ENCODE measurements around the gene SLC39A7.

Gene SLC39A7

GRCh38 chr6:33170176-33171015 is 30.3 kb upstream of the SLC39A7 start:
- no peak for DNase-seq (ENCODE audit: low read depth)

DNA sequence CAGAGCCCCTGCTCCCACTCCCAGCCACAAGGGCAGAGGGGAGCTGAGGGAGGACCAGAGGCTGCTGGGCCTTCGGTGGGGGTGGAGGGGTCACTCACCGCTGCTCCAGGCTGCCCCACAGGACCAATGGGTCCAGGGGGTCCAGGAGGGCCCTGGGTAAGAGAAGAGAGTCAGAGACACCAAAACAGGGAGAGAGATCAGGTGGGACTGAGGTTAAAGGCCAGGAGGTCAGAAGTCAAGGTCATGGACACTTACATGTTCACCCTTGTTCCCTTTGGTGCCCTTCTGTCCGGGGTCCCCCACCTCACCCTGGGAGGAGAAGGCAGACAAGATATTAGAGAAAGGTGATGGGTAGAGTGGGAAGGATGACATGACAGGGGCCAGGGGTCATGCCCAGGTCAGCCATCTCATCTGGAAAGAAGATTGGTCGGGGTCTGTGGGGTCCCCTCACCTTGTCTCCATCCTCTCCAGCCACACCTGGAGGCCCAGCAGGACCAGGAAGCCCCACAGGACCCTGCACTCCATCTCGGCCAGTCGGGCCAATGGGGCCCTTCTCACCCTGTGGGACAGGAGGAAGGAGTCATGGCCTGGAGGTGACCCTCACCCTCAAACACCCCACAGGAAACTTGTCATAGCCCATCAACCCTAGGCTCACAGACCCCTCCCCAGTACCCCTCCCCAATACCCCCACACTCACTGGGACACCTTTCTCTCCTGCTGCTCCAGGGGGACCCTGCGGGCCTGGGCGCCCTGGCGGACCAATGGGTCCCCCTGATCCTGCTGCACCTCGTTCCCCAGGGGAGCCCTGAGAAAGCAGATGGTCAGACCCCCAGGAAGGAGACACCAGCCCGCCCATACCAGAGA is 29.4 kb upstream of the SLC39A7 start:
- DNase-seq (ENCODE audit: low read depth) = no peak

- DNase-seq (ENCODE audit: low read depth) = no peak
Measured at GRCh38 chr6:33171880-33172687, 28.6 kb upstream of the SLC39A7 start.

- no peak for DNase-seq (ENCODE audit: low read depth)
Measured at GRCh38 chr6:33172688-33173534, 27.8 kb upstream of the SLC39A7 start.

GRCh38 chr6:33173535-33174180 is 27.0 kb upstream of the SLC39A7 start:
- no peak for DNase-seq (ENCODE audit: low read depth)

GRCh38 chr6:33174784-33175183 is 25.9 kb upstream of the SLC39A7 start:
- no peak for DNase-seq (ENCODE audit: low read depth)

DNA sequence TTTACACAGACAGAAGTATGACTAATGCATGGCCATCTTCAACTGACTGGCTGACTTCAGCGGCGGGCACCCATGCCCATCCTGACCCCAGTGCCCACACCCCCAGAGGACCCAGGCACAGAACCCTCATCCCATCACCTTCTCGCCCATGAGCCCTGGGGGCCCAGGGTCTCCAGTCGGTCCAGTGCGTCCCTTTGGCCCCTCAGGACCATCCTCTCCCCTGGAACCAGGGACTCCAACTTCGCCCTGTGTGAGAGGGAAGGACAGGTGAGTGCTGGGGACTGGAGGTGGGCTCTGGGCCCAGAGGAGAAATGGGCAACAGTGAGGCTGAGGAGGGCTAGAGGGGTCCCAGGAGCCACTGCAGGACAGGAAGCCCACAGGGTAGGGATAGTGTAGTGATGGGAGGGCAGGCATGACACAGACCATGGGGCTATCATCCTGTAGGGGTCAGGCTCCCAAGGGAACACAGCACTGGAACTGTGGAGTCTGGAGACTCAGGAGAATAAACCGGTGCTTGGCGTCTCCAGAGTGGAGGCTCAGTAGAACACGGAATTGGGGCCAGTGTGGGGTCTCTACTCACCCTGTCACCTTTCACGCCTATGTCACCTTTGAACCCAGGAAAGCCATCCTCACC is 25.1 kb upstream of the SLC39A7 start:
- no peak for DNase-seq (ENCODE audit: low read depth)

- no peak for DNase-seq (ENCODE audit: low read depth)
Measured at GRCh38 chr6:33176906-33177305, 23.8 kb upstream of the SLC39A7 start.

DNA sequence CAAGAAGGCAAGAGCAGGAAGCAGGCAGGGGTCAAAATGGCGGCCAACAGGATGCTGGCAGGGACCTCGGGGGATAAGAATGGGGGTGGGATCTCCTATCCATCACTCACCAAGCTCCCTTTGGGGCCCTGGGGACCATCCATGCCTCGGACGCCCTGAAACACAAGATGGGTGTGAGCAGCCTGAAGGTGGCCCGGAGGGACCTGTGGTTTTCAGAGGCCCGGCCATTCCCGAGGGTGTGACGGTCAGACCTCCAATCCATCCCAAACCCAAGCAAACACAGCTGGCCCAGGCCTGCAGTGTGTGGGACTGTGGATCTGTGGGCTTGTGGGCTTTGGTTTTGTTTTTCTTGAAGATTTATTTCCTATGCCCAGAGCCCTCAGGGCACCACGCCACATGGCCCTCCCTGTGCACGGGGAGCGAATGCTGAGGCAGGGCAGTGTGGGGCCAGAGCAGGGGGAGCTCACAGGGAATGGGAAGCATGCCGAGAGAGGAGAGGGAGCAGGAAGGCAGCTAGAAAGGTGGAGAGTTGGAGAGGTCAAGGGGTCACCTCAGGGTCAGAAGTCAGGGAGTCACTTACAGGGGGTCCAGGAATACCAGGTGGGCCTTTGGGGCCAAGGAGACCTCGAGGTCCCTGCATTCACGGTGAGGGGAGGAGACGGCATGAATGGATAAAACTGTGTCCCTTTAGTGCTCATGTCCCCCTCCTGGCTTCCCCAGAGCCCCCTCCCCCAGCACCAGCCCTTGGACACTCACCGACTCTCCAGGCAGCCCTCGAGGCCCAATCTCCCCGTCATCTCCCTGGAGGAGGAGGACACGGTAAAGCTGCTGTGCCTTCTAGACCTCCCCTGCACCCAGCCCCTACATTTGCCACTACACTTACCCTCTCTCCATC is 22.9 kb upstream of the SLC39A7 start:
- no peak for DNase-seq (ENCODE audit: low read depth)

GRCh38 chr6:33178755-33179475 is 21.8 kb upstream of the SLC39A7 start:
- DNase-seq (ENCODE audit: low read depth) = no peak

- DNase-seq (ENCODE audit: low read depth) = no peak
Measured at GRCh38 chr6:33181141-33181540, 19.5 kb upstream of the SLC39A7 start.

- DNase-seq (ENCODE audit: low read depth) = no peak
Measured at GRCh38 chr6:33183071-33183683, 17.5 kb upstream of the SLC39A7 start.

DNA sequence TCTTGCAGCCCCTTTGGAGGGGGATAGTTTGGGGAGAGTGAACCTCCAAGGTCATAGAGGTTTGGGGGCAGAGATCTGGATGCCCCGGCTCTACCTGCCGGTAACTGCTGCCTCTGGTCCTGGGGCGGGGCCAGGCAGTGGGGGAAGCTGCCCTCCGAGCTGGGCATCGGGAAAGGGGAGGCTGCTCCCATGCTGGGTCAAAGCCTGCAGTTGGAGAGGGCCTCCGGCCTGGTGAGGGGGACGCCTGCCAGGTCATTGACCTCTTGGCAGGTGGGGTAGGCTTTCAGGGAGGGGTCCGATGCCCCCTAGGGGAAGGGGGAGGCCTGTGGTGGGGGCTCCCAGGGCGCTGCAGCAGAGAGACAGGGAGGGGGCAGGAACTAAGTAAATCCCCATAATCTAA is 15.5 kb upstream of the SLC39A7 start:
- DNase-seq (ENCODE audit: low read depth) = no peak

DNA sequence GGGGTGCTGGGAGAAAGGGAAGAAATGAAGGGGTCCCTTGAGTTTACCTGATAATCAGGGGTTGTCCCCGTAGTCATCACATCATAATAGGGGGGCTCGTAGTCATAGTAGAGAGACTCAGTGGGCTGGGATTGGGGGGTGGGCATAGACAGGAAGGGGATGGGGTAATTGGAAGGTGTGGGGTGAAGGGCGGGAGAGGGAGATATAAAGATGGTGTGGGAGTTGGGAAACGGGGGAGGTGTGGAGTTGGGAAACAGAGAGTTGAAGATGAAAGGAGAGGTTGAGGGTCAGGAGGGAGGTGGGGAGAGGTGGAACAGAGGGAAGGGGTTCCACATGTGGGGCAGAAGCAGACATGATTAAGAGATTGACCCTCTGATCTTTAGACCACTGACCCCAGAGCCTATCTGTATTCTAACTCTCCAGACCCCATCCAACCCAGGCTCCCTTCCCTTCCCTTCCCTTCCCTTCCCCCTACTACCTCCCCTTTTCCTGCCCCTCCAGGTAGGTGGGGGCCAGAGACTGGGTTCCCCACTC is 14.9 kb upstream of the SLC39A7 start:
- no peak for DNase-seq (ENCODE audit: low read depth)

GRCh38 chr6:33187809-33188208 is 12.9 kb upstream of the SLC39A7 start:
- DNase-seq (ENCODE audit: low read depth) = no peak

- DNase-seq (ENCODE audit: low read depth) = no peak
Measured at GRCh38 chr6:33189164-33189563, 11.5 kb upstream of the SLC39A7 start.

GRCh38 chr6:33189625-33190448 is 10.8 kb upstream of the SLC39A7 start:
- no peak for DNase-seq (ENCODE audit: low read depth)

Measured in HS-27A (cell line).